IMR-90 (cell line): Measurements from ENCODE around the gene NPAS1.

Source experiments
- BHLHE40 ChIP-seq: fragments of 150-350 bp; IDR thresholded peaks from 2 replicates; pipeline ENCODE4 v1.6.1; 2016; ENCODE audit warnings: mild to moderate bottlenecking, low read depth, low read length
- CEBPB ChIP-seq: IDR thresholded peaks from 2 replicates; pipeline ENCODE4 v1.6.1; 2012; ENCODE audit warnings: low read depth, low read length, improper control_type of control experiment
- FOS ChIP-seq: fragments of 150-350 bp; IDR thresholded peaks from 2 replicates; pipeline ENCODE4 v1.6.1; 2016; ENCODE audit warnings: low read depth, low read length
- MAFK ChIP-seq: IDR thresholded peaks from 2 replicates; pipeline ENCODE4 v1.6.1; 2012; ENCODE audit warnings: low read depth, low read length, improper control_type of control experiment
- MXI1 ChIP-seq: IDR thresholded peaks from 2 replicates; pipeline ENCODE4 v1.6.1; 2012; ENCODE audit warnings: low read depth, mild to moderate bottlenecking, low read length, moderate library complexity, borderline replicate concordance
- NFE2L2 ChIP-seq: fragments of 150-350 bp; IDR thresholded peaks from 2 replicates; pipeline ENCODE4 v1.6.1; 2016; ENCODE audit warnings: low read depth, mild to moderate bottlenecking, low read length
- POLR2A ChIP-seq: IDR thresholded peaks from 2 replicates; pipeline ENCODE4 v1.6.1; 2012; ENCODE audit warnings: mild to moderate bottlenecking, low read depth, low read length
- RAD21 ChIP-seq: IDR thresholded peaks from 2 replicates; pipeline ENCODE4 v1.6.1; 2012; ENCODE audit warnings: low read length, improper control_type of control experiment
- RCOR1 ChIP-seq: IDR thresholded peaks from 2 replicates; pipeline ENCODE4 v1.6.1; 2012; ENCODE audit warnings: mild to moderate bottlenecking, low read length, improper control_type of control experiment; ENCODE audit not compliant: insufficient replicate concordance
- RFX5 ChIP-seq: IDR thresholded peaks from 2 replicates; pipeline ENCODE4 v1.8.0; 2012; ENCODE audit warnings: low read depth, mild to moderate bottlenecking, low read length, moderate library complexity
- SMC3 ChIP-seq: fragments of 150-350 bp; IDR thresholded peaks from 2 replicates; pipeline ENCODE4 v1.6.1; 2016; ENCODE audit warnings: low read depth, mild to moderate bottlenecking, antibody characterized with exemption, low read length, moderate library complexity
- TF ChIP-seq, protein P1 (sequence below): conservative IDR thresholded peaks from 2 replicates; pipeline ENCODE4 v1.5.1; 2012; ENCODE audit warnings: mild to moderate bottlenecking, low read depth, low read length, improper control_type of control experiment
- TF ChIP-seq, protein P2 (sequence below): fragments of 150-350 bp; IDR thresholded peaks from 2 replicates; pipeline ENCODE4 v1.6.1; 2016; ENCODE audit warnings: low read depth, mild to moderate bottlenecking, low read length, moderate library complexity, borderline replicate concordance
- TF ChIP-seq, protein P3 (sequence below): fragments of 150-350 bp; IDR thresholded peaks from 2 replicates; pipeline ENCODE4 v1.6.1; 2017; ENCODE audit warnings: mild to moderate bottlenecking, antibody characterized with exemption, low read length, low read depth

DNA sequence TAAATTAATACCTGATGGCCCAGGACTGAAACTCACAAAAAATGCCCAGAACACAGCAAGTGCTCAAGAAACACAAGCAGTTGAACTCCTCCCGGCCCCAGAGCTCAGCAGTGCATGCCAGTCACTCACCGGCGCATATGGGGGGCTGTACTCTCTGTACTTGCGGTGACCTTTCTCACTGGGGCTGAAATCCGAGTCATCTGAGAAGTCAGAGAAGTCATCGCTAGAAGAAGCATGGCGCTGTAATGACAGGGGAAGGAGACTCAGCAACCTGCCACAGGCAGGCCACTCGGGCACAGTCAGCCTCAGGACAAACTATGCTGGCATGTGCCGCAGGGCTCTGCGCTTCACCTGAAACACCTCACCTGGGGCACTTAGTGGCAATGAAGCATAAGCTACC is 74.2 kb downstream of the NPAS1 start:
- TF ChIP-seq, protein P1, sequence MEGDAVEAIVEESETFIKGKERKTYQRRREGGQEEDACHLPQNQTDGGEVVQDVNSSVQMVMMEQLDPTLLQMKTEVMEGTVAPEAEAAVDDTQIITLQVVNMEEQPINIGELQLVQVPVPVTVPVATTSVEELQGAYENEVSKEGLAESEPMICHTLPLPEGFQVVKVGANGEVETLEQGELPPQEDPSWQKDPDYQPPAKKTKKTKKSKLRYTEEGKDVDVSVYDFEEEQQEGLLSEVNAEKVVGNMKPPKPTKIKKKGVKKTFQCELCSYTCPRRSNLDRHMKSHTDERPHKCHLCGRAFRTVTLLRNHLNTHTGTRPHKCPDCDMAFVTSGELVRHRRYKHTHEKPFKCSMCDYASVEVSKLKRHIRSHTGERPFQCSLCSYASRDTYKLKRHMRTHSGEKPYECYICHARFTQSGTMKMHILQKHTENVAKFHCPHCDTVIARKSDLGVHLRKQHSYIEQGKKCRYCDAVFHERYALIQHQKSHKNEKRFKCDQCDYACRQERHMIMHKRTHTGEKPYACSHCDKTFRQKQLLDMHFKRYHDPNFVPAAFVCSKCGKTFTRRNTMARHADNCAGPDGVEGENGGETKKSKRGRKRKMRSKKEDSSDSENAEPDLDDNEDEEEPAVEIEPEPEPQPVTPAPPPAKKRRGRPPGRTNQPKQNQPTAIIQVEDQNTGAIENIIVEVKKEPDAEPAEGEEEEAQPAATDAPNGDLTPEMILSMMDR: no peak
- TF ChIP-seq RCOR1: no peak
- TF ChIP-seq POLR2A: no peak
- TF ChIP-seq RFX5: no peak
- no peak for TF ChIP-seq BHLHE40
- TF ChIP-seq, protein P2, sequence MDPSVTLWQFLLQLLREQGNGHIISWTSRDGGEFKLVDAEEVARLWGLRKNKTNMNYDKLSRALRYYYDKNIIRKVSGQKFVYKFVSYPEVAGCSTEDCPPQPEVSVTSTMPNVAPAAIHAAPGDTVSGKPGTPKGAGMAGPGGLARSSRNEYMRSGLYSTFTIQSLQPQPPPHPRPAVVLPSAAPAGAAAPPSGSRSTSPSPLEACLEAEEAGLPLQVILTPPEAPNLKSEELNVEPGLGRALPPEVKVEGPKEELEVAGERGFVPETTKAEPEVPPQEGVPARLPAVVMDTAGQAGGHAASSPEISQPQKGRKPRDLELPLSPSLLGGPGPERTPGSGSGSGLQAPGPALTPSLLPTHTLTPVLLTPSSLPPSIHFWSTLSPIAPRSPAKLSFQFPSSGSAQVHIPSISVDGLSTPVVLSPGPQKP: no peak
- TF ChIP-seq, protein P3, sequence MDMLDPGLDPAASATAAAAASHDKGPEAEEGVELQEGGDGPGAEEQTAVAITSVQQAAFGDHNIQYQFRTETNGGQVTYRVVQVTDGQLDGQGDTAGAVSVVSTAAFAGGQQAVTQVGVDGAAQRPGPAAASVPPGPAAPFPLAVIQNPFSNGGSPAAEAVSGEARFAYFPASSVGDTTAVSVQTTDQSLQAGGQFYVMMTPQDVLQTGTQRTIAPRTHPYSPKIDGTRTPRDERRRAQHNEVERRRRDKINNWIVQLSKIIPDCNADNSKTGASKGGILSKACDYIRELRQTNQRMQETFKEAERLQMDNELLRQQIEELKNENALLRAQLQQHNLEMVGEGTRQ: no peak
- no peak for TF ChIP-seq SMC3
- TF ChIP-seq RAD21: no peak
- no peak for TF ChIP-seq MXI1
- TF ChIP-seq MAFK: no peak
- no peak for TF ChIP-seq NFE2L2
- TF ChIP-seq FOS: no peak
- TF ChIP-seq CEBPB: no peak
